Measurements from ENCODE around the gene HOXA3. TPM values are rescaled to one million over a fixed set of nuclear protein-coding genes. Genes with fewer than 3 reads are reported as not detected.

Gene HOXA3

GRCh38 chr7:27062946-27063345, 89.4 kb downstream of the HOXA3 start:
- Histone ChIP-seq H3K27me3 (ENCODE audit: insufficient read depth, poor library complexity, severe bottlenecking) (peaks cover 2% of the 10 kb centered on the region), H3K4me3 (replicated peaks; ENCODE audit: insufficient read depth, low read length) (no peak overlapping the region), H3K27ac (replicated peaks) (no peak overlapping the region)
- no peak for TF ChIP-seq SPI1 (IDR thresholded peaks at IDR 0.05; ENCODE audit: borderline replicate concordance, low read depth)
- TF ChIP-seq, protein P1, sequence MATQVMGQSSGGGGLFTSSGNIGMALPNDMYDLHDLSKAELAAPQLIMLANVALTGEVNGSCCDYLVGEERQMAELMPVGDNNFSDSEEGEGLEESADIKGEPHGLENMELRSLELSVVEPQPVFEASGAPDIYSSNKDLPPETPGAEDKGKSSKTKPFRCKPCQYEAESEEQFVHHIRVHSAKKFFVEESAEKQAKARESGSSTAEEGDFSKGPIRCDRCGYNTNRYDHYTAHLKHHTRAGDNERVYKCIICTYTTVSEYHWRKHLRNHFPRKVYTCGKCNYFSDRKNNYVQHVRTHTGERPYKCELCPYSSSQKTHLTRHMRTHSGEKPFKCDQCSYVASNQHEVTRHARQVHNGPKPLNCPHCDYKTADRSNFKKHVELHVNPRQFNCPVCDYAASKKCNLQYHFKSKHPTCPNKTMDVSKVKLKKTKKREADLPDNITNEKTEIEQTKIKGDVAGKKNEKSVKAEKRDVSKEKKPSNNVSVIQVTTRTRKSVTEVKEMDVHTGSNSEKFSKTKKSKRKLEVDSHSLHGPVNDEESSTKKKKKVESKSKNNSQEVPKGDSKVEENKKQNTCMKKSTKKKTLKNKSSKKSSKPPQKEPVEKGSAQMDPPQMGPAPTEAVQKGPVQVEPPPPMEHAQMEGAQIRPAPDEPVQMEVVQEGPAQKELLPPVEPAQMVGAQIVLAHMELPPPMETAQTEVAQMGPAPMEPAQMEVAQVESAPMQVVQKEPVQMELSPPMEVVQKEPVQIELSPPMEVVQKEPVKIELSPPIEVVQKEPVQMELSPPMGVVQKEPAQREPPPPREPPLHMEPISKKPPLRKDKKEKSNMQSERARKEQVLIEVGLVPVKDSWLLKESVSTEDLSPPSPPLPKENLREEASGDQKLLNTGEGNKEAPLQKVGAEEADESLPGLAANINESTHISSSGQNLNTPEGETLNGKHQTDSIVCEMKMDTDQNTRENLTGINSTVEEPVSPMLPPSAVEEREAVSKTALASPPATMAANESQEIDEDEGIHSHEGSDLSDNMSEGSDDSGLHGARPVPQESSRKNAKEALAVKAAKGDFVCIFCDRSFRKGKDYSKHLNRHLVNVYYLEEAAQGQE (IDR thresholded peaks at IDR 0.05; ENCODE audit: insufficient replicate concordance, low read depth), result no peak
- no peak for DNase-seq (ENCODE audit: low read depth in 1 of 2, low spot score in 1 of 2)

Small RNAs within 50 kb of the gene (microRNA-seq; reads per million reads assigned to microRNA genes)
- not detected for gene MIR196B

All from HL-60 (cell line).